ENCODE measurements around the gene RGS18. TPM values are rescaled to one million over a fixed set of nuclear protein-coding genes. Genes with fewer than 3 reads are reported as not detected.

RGS18 gene
- polyA plus RNA-seq, 3 donors = 43.7 to 57.0 (median 49.0) TPM

GRCh38 chr1:192167011-192167410 is 8.7 kb downstream of the RGS18 start:
- DNase-seq = no peak
- peaks cover 17 to 33% of the 10 kb centered on the region in 2 donors for H3K36me3 Mint-ChIP-seq
- peak overlapping the region in 1 of 3 experiments; percentile 13 for H3K4me3 ChIP-seq (replicated peaks in 1 of 3; ENCODE audit: low read depth in 2 of 3, low read length in 3 of 3)
- peaks cover 5 to 12% of the 10 kb centered on the region in 2 donors for H3K36me3 ChIP-seq (replicated peaks in 1 of 2; ENCODE audit: control insufficient read depth in 1 of 2, insufficient read depth in 2 of 2, low read length in 2 of 2)
- TF ChIP-seq, protein P1, sequence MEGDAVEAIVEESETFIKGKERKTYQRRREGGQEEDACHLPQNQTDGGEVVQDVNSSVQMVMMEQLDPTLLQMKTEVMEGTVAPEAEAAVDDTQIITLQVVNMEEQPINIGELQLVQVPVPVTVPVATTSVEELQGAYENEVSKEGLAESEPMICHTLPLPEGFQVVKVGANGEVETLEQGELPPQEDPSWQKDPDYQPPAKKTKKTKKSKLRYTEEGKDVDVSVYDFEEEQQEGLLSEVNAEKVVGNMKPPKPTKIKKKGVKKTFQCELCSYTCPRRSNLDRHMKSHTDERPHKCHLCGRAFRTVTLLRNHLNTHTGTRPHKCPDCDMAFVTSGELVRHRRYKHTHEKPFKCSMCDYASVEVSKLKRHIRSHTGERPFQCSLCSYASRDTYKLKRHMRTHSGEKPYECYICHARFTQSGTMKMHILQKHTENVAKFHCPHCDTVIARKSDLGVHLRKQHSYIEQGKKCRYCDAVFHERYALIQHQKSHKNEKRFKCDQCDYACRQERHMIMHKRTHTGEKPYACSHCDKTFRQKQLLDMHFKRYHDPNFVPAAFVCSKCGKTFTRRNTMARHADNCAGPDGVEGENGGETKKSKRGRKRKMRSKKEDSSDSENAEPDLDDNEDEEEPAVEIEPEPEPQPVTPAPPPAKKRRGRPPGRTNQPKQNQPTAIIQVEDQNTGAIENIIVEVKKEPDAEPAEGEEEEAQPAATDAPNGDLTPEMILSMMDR (IDR thresholded peaks at IDR 0.05) = no peak
- H2AFZ ChIP-seq (ENCODE audit: insufficient read depth, low read depth, low read length, poor library complexity, severe bottlenecking) = no peak overlapping the region
- H4K20me1 ChIP-seq (ENCODE audit: insufficient read depth, low read length) = peaks cover 11% of the 10 kb centered on the region
- peaks cover 58 to 95% of the 10 kb centered on the region in 2 donors for H3K4me1 ChIP-seq (ENCODE audit: control insufficient read depth in 1 of 2, insufficient read depth in 2 of 2, low read length in 2 of 2)
- H3K27ac ChIP-seq (ENCODE audit: low read depth in 1 of 2, low read length in 2 of 2) = peak overlapping the region; percentile 46 to 67
- H3K27me3 ChIP-seq (ENCODE audit: control insufficient read depth in 2 of 2, insufficient read depth in 2 of 2, low read length in 2 of 2) = no peaks in the 10 kb centered on the region
- H3K4me3 Mint-ChIP-seq = no peak overlapping the region
- intact Hi-C loops (cut with micrococcal nuclease) = no loop called here
- peaks cover 0 to 5% of the 10 kb centered on the region in 2 donors for H3K9me3 ChIP-seq (replicated peaks in 1 of 2; ENCODE audit: control insufficient read depth in 1 of 2, insufficient read depth in 1 of 2, low read length in 2 of 2)
- H3K4me2 ChIP-seq (replicated peaks; ENCODE audit: extremely low read depth, low read length, poor library complexity, severe bottlenecking) = peak overlapping the region; percentile 10
- peaks cover 0 to 10% (median 0%) of the 10 kb centered on the region in 7 donors for H3K9me3 Mint-ChIP-seq
- no peaks in the 10 kb centered on the region for H3K27me3 Mint-ChIP-seq (ENCODE audit: low read depth in 3 of 3)
- H3K79me2 ChIP-seq (ENCODE audit: insufficient read depth, low read length) = peaks cover 99% of the 10 kb centered on the region
- H3K4me1 Mint-ChIP-seq = peaks cover 70% of the 10 kb centered on the region
- no peak overlapping the region for H3K9ac ChIP-seq (ENCODE audit: insufficient read depth, low read length, poor library complexity, severe bottlenecking)
- peak overlapping the region; percentile 33 to 86 (median 77) for H3K27ac Mint-ChIP-seq
- 60% methylated on average over 1 of the region's 1 CpG for WGBS (ENCODE audit: insufficient coverage)

- peaks cover 56 to 95% of the 10 kb centered on the region in 2 donors for H3K4me1 ChIP-seq (ENCODE audit: control insufficient read depth in 1 of 2, insufficient read depth in 2 of 2, low read length in 2 of 2)
- no peaks in the 10 kb centered on the region for H3K27me3 ChIP-seq (ENCODE audit: control insufficient read depth in 2 of 2, insufficient read depth in 2 of 2, low read length in 2 of 2)
- DNase-seq = peak; percentile 45 to 70 (median 56)
- H3K79me2 ChIP-seq (ENCODE audit: insufficient read depth, low read length) = peaks cover 98% of the 10 kb centered on the region
- H2AFZ ChIP-seq (ENCODE audit: insufficient read depth, low read depth, low read length, poor library complexity, severe bottlenecking) = no peak overlapping the region
- Mint-ChIP-seq H3K27ac (peak overlapping the region in 4 of 7 donors; percentile 21 to 79 (median 46)), H3K9me3 (peaks cover 0 to 10% (median 0%) of the 10 kb centered on the region in 7 donors), H3K27me3 (ENCODE audit: low read depth in 3 of 3) (no peaks in the 10 kb centered on the region), H3K4me1 (peaks cover 69% of the 10 kb centered on the region), H3K36me3 (peaks cover 18 to 32% of the 10 kb centered on the region in 2 donors), H3K4me3 (no peak overlapping the region)
- H3K27ac ChIP-seq (ENCODE audit: low read depth in 1 of 2, low read length in 2 of 2) = peak overlapping the region in 1 of 2 donors; percentile 74
- no CpG with 5 or more reads among the region's 3 CpGs for WGBS (ENCODE audit: insufficient coverage)
- H4K20me1 ChIP-seq (ENCODE audit: insufficient read depth, low read length) = peaks cover 11% of the 10 kb centered on the region
- intact Hi-C loops (cut with micrococcal nuclease) = no loop called here
- H3K9me3 ChIP-seq (replicated peaks in 1 of 2; ENCODE audit: control insufficient read depth in 1 of 2, insufficient read depth in 1 of 2, low read length in 2 of 2) = peaks cover 0 to 5% of the 10 kb centered on the region in 2 donors
- peak overlapping the region in 1 of 3 experiments; percentile 13 for H3K4me3 ChIP-seq (replicated peaks in 1 of 3; ENCODE audit: low read depth in 2 of 3, low read length in 3 of 3)
- H3K4me2 ChIP-seq (replicated peaks; ENCODE audit: extremely low read depth, low read length, poor library complexity, severe bottlenecking) = peak overlapping the region; percentile 35
- TF ChIP-seq, protein P1 (IDR thresholded peaks at IDR 0.05) = no peak
- H3K36me3 ChIP-seq (replicated peaks in 1 of 2; ENCODE audit: control insufficient read depth in 1 of 2, insufficient read depth in 2 of 2, low read length in 2 of 2) = peaks cover 8 to 12% of the 10 kb centered on the region in 2 donors
- no peak overlapping the region for H3K9ac ChIP-seq (ENCODE audit: insufficient read depth, low read length, poor library complexity, severe bottlenecking)
Measured at GRCh38 chr1:192167911-192168700, 9.8 kb downstream of the RGS18 start.
